Ascending aorta (tissue), 2 donors: ENCODE results near the gene CEP126. TPM values are rescaled to one million over a fixed set of nuclear protein-coding genes. Genes with fewer than 3 reads are reported as not detected.

Experiments used
- DNase-seq, 2 donors: peaks; one replicate each; pipeline ENCODE4 v3.0.0-alpha.2; 2019; ENCODE audit warnings: low spot score in 2 of 2
- H3K27ac ChIP-seq, 2 donors: fragments of 200-600 bp; sonication (generic); one replicate each; pipeline ENCODE4 v1.5.1; 2016 to 2017; ENCODE audit warnings: mild to moderate bottlenecking in 1 of 2
- H3K27me3 ChIP-seq: fragments of 200-600 bp; sonication (generic); one replicate; pipeline ENCODE4 v1.5.1; 2017
- H3K36me3 ChIP-seq, 2 donors: fragments of 200-600 bp; sonication (generic); one replicate each; pipeline ENCODE4 v1.5.1; 2016
- H3K4me1 ChIP-seq, 2 donors: fragments of 200-600 bp; sonication (generic); one replicate each; pipeline ENCODE4 v1.5.1; 2016 to 2017; ENCODE audit warnings: mild to moderate bottlenecking in 1 of 2
- H3K4me3 ChIP-seq, 2 donors: fragments of 200-600 bp; sonication (generic); one replicate each; pipeline ENCODE4 v1.5.1; 2016 to 2017; ENCODE audit warnings: mild to moderate bottlenecking in 1 of 2
- H3K9me3 ChIP-seq, 2 donors: fragments of 200-600 bp; sonication (generic); one replicate each; pipeline ENCODE4 v1.5.1; 2016
- intact Hi-C: fragments of 100-400 bp; cut with DNase I; formaldehyde crosslinking; loops from one replicate; pipeline ENCODE4 v1.15.1; 2023
- total RNA-seq: library from RNA; depleted of rRNA; stranded (reverse); fragments of >200 nt; gene quantifications from one replicate; pipeline ENCODE4 v1.1.0, GENCODE V29; 2016
- TF ChIP-seq, protein P1 (sequence below), 3 experiments: fragments of 200-600 bp in 2 of 3; fragments of 450-650 bp in 1 of 3; sonication (generic) in 2 of 3; IDR thresholded peaks; one replicate each; pipeline ENCODE4 v1.5.1; 2016 to 2019; ENCODE audit warnings: antibody characterized with exemption in 3 of 3, mild to moderate bottlenecking in 1 of 3, moderate library complexity in 1 of 3

CEP126 gene
- total RNA-seq, 1 donor from 2014 or later: 7.2 TPM

- H3K4me3 ChIP-seq: no peak overlapping the region
- H3K36me3 ChIP-seq: no peaks in the 10 kb centered on the region
- TF ChIP-seq, protein P1, sequence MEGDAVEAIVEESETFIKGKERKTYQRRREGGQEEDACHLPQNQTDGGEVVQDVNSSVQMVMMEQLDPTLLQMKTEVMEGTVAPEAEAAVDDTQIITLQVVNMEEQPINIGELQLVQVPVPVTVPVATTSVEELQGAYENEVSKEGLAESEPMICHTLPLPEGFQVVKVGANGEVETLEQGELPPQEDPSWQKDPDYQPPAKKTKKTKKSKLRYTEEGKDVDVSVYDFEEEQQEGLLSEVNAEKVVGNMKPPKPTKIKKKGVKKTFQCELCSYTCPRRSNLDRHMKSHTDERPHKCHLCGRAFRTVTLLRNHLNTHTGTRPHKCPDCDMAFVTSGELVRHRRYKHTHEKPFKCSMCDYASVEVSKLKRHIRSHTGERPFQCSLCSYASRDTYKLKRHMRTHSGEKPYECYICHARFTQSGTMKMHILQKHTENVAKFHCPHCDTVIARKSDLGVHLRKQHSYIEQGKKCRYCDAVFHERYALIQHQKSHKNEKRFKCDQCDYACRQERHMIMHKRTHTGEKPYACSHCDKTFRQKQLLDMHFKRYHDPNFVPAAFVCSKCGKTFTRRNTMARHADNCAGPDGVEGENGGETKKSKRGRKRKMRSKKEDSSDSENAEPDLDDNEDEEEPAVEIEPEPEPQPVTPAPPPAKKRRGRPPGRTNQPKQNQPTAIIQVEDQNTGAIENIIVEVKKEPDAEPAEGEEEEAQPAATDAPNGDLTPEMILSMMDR (IDR thresholded peaks at IDR 0.05): no peak
- H3K9me3 ChIP-seq: no peaks in the 10 kb centered on the region
- peaks cover 0 to 9% of the 10 kb centered on the region in 2 donors for H3K4me1 ChIP-seq
- no peaks in the 10 kb centered on the region for H3K27me3 ChIP-seq
- H3K27ac ChIP-seq: peak overlapping the region; percentile 41 to 64
- peak in 1 of 2 donors; percentile 73 for DNase-seq
- intact Hi-C loops: no loop called here
Observed at GRCh38 chr11:102010776-102011494, 96.1 kb downstream of the CEP126 start.

GRCh38 chr11:102012946-102013345 is 98.1 kb downstream of the CEP126 start:
- intact Hi-C loops: no loop called here
- no peak for DNase-seq
- H3K27ac ChIP-seq: no peak overlapping the region
- no peak overlapping the region for H3K4me3 ChIP-seq
- H3K27me3 ChIP-seq: no peaks in the 10 kb centered on the region
- H3K9me3 ChIP-seq: no peaks in the 10 kb centered on the region
- H3K36me3 ChIP-seq: no peaks in the 10 kb centered on the region
- peaks cover 0 to 7% of the 10 kb centered on the region in 2 donors for H3K4me1 ChIP-seq
- TF ChIP-seq, protein P1 (IDR thresholded peaks at IDR 0.05): no peak

DNA sequence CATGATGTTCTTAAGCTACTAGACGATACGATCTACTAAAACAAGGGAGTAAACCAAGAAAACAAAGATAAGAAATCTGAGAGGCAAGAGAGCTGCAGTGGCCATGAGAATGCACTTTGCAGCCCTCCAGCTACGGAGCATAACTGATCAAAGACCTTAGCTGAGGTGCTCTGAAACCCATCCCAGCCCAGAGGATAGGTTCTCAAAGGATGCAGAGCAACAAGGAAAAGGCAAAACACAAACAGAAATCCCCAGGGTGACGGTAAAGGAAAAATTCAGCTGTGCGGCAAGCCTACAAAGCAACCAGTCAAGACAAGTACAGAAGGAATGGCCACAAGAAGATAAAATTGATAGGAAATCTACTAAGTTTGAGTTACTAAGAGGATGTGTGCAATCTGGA is 99.9 kb downstream of the CEP126 start:
- Histone ChIP-seq H3K4me1 (peaks cover 0 to 7% of the 10 kb centered on the region in 2 donors), H3K27me3 (no peaks in the 10 kb centered on the region), H3K27ac (no peak overlapping the region), H3K4me3 (no peak overlapping the region), H3K36me3 (no peaks in the 10 kb centered on the region), H3K9me3 (no peaks in the 10 kb centered on the region)
- TF ChIP-seq, protein P1 (IDR thresholded peaks at IDR 0.05): no peak
- intact Hi-C loops: no loop called here
- DNase-seq: no peak

DNA sequence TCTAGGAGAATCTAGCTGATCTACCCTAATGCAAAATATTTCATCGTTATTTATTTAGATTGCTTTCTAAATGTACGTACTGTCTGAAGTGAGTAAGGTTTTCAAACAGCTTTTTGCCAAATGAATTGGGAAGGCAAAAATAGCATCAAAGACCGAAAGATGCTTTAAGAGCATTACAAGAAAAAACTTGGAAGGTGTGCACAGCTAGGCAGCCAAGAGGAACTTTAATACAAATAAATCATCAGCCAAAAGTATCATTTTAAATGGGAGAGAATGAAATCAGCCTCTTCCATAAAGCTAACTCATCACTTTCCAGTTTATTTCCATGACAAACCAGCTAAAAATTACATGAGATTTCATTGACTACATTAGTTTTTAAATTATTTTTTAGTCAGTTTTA is 102.2 kb downstream of the CEP126 start:
- TF ChIP-seq, protein P1 (IDR thresholded peaks at IDR 0.05): no peak
- no peak for DNase-seq
- intact Hi-C loops: no loop called here
- H3K4me3 ChIP-seq: no peak overlapping the region
- no peaks in the 10 kb centered on the region for H3K9me3 ChIP-seq
- H3K36me3 ChIP-seq: no peaks in the 10 kb centered on the region
- no peaks in the 10 kb centered on the region for H3K27me3 ChIP-seq
- H3K27ac ChIP-seq: no peak overlapping the region
- no peaks in the 10 kb centered on the region for H3K4me1 ChIP-seq

- no peaks in the 10 kb centered on the region for H3K27me3 ChIP-seq
- no peak overlapping the region for H3K4me3 ChIP-seq
- no peaks in the 10 kb centered on the region for H3K9me3 ChIP-seq
- no peaks in the 10 kb centered on the region for H3K36me3 ChIP-seq
- no peaks in the 10 kb centered on the region for H3K4me1 ChIP-seq
- intact Hi-C loops: no loop called here
- no peak for DNase-seq
- TF ChIP-seq, protein P1 (IDR thresholded peaks at IDR 0.05): no peak
- H3K27ac ChIP-seq: no peak overlapping the region
Observed at GRCh38 chr11:102026217-102026616, 111.4 kb downstream of the CEP126 start.
